T47D (cell line): ENCODE data around the gene KSR2.
"Not testable (repeated sequence)": the region's sequence is repeated elsewhere in the genome, so short reads cannot be mapped to it uniquely, and the experiment has no call there.

Experiments used
- DNase-seq, 2 experiments: peaks; one replicate each; pipeline versions ENCODE4 v3.0.0 to v3.0.0-alpha.2; 2011 to 2012; ENCODE audit warnings: low read depth in 1 of 2, low spot score in 1 of 2
- JUND ChIP-seq: IDR thresholded peaks from 2 replicates; pipeline ENCODE4 v1.6.1; 2012; ENCODE audit warnings: low read depth
- in situ Hi-C: cut with HindIII; loops from 2 replicates; pipeline ENCODE4 v1.10.0; 2016; ENCODE audit warnings: low sequenced_read_pairs, low pct_unique_long_range_greater_than_20kb

The KSR2 gene

DNA sequence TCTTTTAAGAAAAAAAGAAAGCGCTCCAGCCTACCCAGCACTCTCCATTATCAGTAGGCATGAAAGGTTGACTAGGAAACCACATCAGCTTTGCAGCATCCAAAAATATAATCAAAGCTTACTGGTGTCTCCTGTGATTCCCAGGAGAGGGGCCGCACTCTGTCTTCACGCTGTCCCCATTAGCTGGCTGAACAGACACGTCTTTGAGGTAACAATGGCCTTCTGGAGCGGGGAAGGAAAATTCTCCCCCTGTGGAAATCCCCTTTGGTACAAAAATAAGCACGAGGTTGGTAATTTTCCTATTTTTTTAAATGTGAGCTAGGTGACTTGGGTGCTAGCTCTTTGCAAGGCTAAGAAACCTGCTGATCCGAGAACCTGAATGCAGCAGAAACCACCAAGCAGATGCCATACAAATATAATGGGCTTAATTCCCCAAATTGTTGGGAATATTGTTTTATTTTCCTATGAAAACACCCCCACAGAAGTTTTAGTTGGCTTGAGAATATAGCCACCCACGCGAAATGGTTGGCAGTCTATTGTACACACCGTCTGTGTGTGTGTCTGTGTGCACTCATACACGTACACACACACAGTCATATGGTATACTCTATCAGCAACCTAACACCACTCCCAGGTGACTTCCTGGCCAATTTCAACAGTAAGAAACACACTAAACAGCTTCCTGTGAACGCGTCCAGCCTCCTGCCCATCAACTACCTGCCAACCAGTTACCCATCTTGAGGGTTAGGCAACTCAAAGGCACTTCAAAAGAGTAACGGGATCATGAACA is 71.2 kb downstream of the KSR2 start:
- no peak for TF ChIP-seq JUND
- no peak for DNase-seq
- in situ Hi-C loops = no loop called here

DNA sequence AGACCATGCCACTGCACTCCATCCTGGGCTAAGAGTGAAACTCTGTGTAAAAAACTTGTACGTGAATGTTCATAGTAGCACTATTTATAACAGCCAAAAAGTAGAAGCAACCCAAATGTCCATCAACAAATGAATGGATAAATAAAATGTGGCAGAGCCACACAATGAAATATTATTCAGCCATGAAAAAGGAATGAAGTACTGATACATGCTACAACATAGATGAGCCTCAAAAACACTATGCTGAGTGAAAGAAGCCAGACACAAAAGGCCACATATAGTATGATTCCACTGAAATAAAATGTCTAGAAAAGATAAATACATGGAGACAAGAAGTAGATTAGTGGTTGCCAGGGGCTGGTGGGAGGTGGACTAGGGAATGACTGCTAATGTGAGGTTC is 72.8 kb downstream of the KSR2 start:
- no peak for DNase-seq
- no peak for TF ChIP-seq JUND
- in situ Hi-C loops = no loop called here

DNA sequence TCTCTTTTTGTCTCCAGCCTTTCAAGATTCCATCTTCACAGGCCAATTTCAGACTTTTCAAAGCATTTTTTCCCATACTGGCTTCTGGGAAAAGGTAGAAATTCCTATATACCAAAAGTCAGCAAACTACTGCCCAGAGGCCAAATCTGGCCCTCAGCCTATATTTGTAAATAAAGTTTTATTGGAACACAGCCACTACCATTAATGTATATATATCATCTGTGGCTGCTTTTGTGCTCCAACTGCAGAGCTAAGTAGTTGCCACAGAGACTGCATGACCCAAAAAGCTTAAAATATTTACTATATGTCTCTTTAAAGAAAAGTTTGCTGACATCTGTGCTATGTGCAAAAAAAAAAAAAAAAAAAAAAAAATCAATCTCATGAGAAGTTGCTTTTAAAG is 76.3 kb downstream of the KSR2 start:
- DNase-seq = no peak
- no peak for TF ChIP-seq JUND
- in situ Hi-C loops = no loop called here

DNA sequence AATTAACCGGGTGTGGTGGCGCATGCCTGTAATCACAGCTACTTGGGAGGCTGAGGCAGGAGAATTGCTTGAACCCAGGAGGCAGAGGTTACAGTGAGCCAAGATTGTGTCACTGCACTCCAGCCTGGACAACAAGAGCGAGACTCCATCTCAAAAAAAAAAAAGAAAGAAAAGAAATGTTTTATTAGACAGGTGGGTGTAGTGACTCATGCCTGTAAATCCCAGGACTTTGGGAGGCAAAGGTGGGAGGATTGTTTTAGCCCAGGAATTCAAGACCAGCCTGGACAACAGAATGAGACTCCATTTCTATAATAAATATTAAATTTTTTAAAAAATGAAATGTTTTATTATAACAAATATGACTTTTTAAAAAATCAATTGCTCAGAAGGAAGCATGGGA is 77.5 kb downstream of the KSR2 start:
- DNase-seq, in situ Hi-C loops: not testable (repeated sequence)

DNA sequence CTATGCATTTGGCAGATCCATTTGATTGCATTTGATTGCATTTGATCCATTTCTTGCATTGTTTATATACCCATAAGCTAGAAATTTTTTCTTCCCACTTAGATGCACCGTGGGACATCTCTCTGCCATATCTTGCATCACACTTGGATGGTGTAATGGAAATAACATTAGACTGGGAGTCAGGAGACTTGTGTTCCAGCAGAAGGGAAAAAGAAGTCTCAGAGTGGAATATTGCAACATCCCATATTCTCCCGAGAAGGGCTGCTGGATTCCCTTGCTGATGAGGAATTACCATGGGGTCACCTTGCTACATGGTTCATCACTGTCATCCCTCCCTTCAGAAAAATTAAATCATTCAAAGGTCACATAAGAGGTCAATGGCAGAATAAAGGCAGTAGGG is 78.1 kb downstream of the KSR2 start:
- DNase-seq = no peak
- TF ChIP-seq JUND = no peak
- in situ Hi-C loops = no loop called here

DNA sequence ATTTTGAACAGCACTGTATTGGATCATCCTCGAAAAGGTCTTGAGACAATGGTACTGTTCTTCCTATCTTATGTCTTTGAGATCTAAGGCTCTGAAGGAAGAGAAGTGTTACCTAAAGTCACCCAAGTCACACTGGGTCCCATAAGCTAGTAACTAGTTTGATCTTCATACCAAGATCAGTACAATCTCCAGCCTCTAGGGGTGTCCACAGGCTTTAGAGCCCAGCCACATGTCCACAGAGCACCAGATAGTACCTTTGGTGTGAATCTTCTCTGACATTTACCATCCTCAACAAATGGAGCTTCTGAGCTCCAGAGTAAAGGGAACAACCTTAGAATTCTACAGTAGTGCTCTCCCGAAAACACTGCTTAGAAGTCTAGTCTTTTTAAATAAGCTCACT is 78.7 kb downstream of the KSR2 start:
- no peak for TF ChIP-seq JUND
- DNase-seq = peak in 1 of 2 experiments; percentile 34
- in situ Hi-C loops = no loop called here

DNA sequence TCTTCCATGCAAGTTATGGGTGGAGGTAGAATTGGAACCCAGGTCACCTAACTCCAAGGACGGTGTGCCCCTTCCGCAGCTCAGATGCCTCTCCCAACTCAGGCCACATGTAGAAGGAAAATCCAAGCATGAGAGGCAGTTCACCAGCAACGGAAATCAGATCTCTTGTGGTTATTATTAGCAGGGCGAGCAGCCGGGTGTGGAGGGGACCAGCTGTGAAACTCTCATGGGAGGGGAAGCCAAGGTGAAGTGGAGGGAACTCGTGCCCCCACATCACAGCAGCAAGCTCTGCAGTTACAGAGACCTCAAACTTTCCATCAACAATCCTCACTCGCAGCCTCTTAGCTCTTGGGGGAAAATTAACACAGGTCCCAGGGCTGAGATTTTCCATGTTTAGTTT is 79.7 kb downstream of the KSR2 start:
- in situ Hi-C loops = no loop called here
- DNase-seq = no peak
- TF ChIP-seq JUND = no peak

DNA sequence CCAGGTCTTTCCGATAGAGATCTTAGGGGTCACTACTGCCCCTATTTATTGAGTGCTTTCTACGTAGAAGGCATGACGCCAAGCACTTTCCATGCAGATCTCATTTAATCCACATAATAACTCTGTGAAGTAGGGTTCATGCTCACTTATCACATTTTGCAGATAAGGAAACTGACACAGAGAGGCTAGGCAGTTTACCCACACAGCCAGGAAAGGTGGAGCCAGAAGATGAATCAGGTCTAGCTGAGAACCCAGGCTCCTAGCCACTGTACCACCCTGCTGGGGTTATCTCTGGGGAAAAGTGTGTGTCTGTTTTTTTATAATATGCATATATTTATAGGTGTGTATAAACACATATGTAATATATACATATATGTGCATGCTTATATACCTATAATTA is 83.6 kb downstream of the KSR2 start:
- TF ChIP-seq JUND = no peak
- no peak for DNase-seq
- in situ Hi-C loops = no loop called here

DNA sequence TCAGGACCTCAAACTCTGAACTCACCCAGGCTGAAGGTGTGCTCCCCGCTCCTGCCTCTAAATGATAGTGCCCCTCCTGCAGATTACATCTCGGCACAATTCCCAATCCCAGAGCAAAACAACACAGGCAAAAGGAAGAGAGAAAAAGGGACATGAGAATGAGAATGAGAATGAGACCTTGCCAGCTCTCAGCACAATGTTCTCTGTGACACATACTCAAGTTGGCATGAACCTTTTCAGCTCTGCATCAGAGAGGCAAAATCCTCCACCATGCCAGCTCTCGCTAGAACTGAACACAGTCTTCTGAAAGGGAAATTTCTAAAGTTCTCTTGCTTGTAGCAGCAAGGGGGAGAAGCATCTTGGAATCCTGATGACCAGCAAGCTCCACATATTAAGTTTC is 84.6 kb downstream of the KSR2 start:
- TF ChIP-seq JUND = no peak
- in situ Hi-C loops = no loop called here
- DNase-seq = no peak

DNA sequence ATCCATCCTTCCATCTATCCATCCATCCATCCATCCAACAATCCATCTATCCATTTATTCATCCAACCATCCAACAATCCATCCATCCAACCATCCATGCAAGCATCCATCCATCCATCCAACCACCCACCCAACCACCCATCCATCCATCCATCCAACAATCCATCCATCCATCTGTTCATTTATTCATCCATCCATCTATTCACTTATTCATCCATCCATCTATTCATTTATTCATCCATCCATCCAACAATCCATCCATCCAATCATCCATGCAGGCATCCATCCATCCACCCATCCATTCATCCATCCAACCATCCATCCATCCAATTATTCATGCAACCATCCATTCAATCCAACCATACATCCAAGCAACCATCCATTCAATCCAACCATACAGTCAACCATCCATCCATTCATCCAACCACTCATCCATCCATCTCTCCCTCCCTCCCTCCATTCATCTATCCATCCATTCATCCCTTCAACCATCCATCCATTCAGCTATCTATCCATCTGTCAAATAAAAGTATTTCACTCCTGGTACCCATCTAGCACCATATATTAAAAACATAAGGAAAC is 86.1 kb downstream of the KSR2 start:
- DNase-seq = no peak
- no peak for TF ChIP-seq JUND
- in situ Hi-C loops = no loop called here

DNA sequence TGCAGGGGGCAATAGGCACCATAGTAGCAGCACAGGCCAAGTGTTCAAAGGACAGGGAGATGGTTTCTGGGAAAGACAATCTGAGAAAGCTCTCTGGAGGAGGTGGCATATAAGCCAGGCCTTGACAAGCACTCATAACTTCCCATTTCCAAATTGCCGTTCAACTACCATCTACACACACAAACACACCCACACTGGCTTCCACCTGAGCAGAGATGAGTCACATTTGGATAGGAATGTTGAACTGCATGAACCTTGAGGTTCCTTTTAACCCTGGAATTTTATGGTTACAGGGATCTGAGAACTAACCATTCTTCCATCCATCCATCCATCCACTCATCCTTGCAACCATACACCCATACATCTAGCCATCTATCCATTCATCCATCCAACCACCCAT is 86.6 kb downstream of the KSR2 start:
- in situ Hi-C loops = no loop called here
- no peak for TF ChIP-seq JUND
- no peak for DNase-seq

DNA sequence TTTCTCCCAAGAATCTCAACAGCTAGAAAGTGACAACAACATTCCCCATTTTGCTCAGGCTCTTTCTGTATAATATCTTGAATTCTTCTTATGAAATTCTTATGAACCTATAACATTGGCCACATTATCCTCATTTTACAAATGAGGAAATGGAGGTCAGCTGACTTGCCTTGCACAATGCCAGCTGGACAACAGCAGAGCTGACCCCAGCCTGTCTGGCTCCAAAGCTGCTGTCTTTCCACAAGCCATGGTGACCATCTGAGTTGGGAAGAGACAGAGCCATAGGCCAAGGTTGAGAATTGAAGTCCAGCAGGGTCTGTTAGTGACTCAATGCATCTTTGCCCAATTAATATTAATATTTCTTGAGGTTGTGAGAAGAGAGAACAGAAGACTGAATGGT is 87.3 kb downstream of the KSR2 start:
- DNase-seq = no peak
- TF ChIP-seq JUND = no peak
- in situ Hi-C loops = no loop called here

DNA sequence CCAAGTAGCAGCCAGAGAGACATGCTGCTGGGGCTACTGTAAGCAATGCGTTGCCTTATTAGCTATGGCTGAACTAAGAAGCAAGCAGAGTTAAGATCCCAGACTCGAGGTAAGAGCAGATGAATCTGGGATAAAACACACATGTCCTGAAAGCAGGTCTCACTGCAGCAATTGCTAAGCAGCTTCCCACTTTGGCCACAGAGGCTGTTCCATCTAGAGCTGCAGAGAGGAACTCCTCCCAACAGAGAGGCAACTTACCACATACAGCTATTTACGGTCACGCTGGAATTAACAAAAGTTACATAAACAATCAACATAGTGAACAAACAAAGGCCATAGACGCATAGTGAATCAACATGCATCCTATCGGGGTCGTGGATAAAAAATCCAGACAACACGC is 90.2 kb downstream of the KSR2 start:
- no peak for TF ChIP-seq JUND
- DNase-seq = no peak
- in situ Hi-C loops = no loop called here

DNA sequence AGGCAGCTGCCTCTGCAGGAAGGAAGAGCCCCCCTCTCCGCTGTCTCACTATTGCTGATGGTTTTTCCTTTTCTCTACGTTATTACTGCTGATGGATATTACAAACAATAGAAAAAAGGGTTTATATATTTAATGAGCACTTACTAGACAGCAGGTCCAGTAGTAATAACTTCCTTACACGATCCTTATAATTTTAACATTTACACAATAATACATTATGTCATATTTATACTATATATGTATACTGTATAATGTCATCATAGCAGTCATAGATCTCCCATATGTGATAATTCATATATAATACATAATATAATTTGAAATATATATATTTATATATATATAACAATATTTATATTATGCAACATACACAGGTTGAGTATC is 92.4 kb downstream of the KSR2 start:
- no peak for DNase-seq
- in situ Hi-C loops = no loop called here
- TF ChIP-seq JUND = no peak
